HCT116 (cell line): ENCODE results near the gene FIBCD1. TPM values are rescaled to one million over a fixed set of nuclear protein-coding genes. Genes with fewer than 3 reads are reported as not detected.
"Not testable (repeated sequence)": the region's sequence is repeated elsewhere in the genome, so short reads cannot be mapped to it uniquely, and the experiment has no call there.

Experiments used
- ATAC-seq: fragments of 200-7000 bp; cut with Tn5 transposase; 2 replicates; pipeline ENCODE4 v1.9.1; 2020; ENCODE audit warnings: mild to moderate bottlenecking, moderate library complexity
- BruUV-seq: library from RNA; stranded (reverse); fragments of 400-500 nt; replicated peaks from 2 replicates; lab custom pipeline; 2021; lab: Mats Ljungman, UMichigan
- CTCF ChIA-PET: fragments of 300-600 bp; sonication (Branson Sonifier 250); formaldehyde crosslinking; loops from one replicate; lab custom pipeline; 2021; ENCODE audit warnings: antibody characterized with exemption; lab: Charles Lee
- POLR2A ChIA-PET: fragments of 300-600, 350-600 bp; sonication (Branson Sonifier 250); formaldehyde crosslinking; loops from one replicate; lab custom pipeline; 2021; ENCODE audit warnings: antibody characterized with exemption; lab: Charles Lee
- RAD21 ChIA-PET, 2 experiments: fragments of 300-600 bp; sonication (Branson Sonifier 250); formaldehyde crosslinking; loops; one replicate each; lab custom pipeline; 2023; ENCODE audit warnings: low total read pairs in 2 of 2; ENCODE audit not compliant: uncharacterized antibody in 2 of 2, unreplicated experiment in 2 of 2, low non-redundant PET in 1 of 2; lab: Charles Lee
- DNase-seq: peaks from one replicate; pipeline ENCODE4 v3.0.0-alpha.2; 2010; ENCODE audit warnings: low read depth, low spot score
- H2AFZ ChIP-seq: fragments of 200-600 bp; shearing (Covaris generic), sonication (generic); 2 replicates; pipeline ENCODE4 v1.6.1; 2017; ENCODE audit warnings: low read depth, mixed run types, mixed read lengths, antibody characterized with exemption, low read length; ENCODE audit not compliant: poor library complexity, severe bottlenecking
- H3K27ac ChIP-seq: 2 replicates; pipeline ENCODE4 v1.5.1; 2012; ENCODE audit warnings: low read depth, low read length
- H3K27me3 ChIP-seq: fragments of 200-600 bp; sonication (generic); 2 replicates; pipeline ENCODE4 v1.6.1; 2016; ENCODE audit warnings: mixed run types, low read length, mixed read lengths; ENCODE audit not compliant: insufficient read depth
- H3K36me3 ChIP-seq, 2 experiments: fragments of 200-500 bp in 1 of 2; fragments of 200-600 bp in 1 of 2; sonication (Bioruptor generic) in 1 of 2; sonication (generic) in 1 of 2; 2 replicates each; pipeline versions ENCODE4 v1.5.1 to v1.6.1; 2014 to 2016; ENCODE audit warnings: low read length in 2 of 2, inconsistent platforms in 1 of 2, mixed read lengths in 1 of 2, mixed run types in 1 of 2; ENCODE audit not compliant: insufficient read depth in 2 of 2, control insufficient read depth in 1 of 2
- H3K4me1 ChIP-seq, 2 experiments: fragments of 200-600 bp in 1 of 2; sonication (generic) in 1 of 2; 2 replicates each; pipeline versions ENCODE4 v1.5.1 to v1.6.1; 2012 to 2017; ENCODE audit warnings: low read length in 2 of 2, inconsistent platforms in 1 of 2, mild to moderate bottlenecking in 1 of 2, mixed read lengths in 1 of 2, mixed run types in 1 of 2, moderate library complexity in 1 of 2; ENCODE audit not compliant: insufficient read depth in 2 of 2, control insufficient read depth in 1 of 2
- H3K4me2 ChIP-seq: fragments of 200-600 bp; sonication (generic); 2 replicates; pipeline ENCODE4 v1.6.1; 2017; ENCODE audit warnings: mixed run types, low read length, mixed read lengths
- H3K4me3 ChIP-seq, 2 experiments: fragments of 200-600 bp in 1 of 2; sonication (generic) in 1 of 2; replicated peaks in 1 of 2; 2 replicates each; pipeline ENCODE4 v1.5.1; 2011 to 2016; ENCODE audit warnings: low read length in 2 of 2, control low read depth in 1 of 2, low read depth in 1 of 2, mild to moderate bottlenecking in 1 of 2, mixed read lengths in 1 of 2, mixed run types in 1 of 2
- H3K79me2 ChIP-seq: fragments of 200-600 bp; sonication (generic); 2 replicates; pipeline ENCODE4 v1.6.1; 2017; ENCODE audit warnings: mild to moderate bottlenecking, mixed run types, low read length, moderate library complexity, mixed read lengths; ENCODE audit not compliant: insufficient read depth
- H3K9ac ChIP-seq: fragments of 200-600 bp; sonication (generic); 2 replicates; pipeline ENCODE4 v1.6.1; 2016; ENCODE audit warnings: low read length, mixed read lengths
- H3K9me2 ChIP-seq: fragments of 200-600 bp; sonication (generic), shearing (Covaris generic); 2 replicates; pipeline ENCODE4 v1.6.1; 2017; ENCODE audit warnings: mixed run types, mild to moderate bottlenecking, moderate library complexity; ENCODE audit not compliant: insufficient read depth
- H3K9me3 ChIP-seq, 2 experiments: fragments of 200-500 bp in 1 of 2; fragments of 200-600 bp in 1 of 2; sonication (Bioruptor generic) in 1 of 2; sonication (generic) in 1 of 2; 2 replicates each; pipeline ENCODE4 v1.6.1; 2014 to 2017; ENCODE audit warnings: low read length in 2 of 2, mixed read lengths in 2 of 2, inconsistent platforms in 1 of 2, low read depth in 1 of 2, mild to moderate bottlenecking in 1 of 2, mixed run types in 1 of 2, moderate library complexity in 1 of 2; ENCODE audit not compliant: control insufficient read depth in 1 of 2, insufficient read depth in 1 of 2
- H4K20me1 ChIP-seq: fragments of 200-600 bp; sonication (generic), shearing (Covaris generic); 2 replicates; pipeline ENCODE4 v1.6.1; 2017; ENCODE audit warnings: mixed run types, mild to moderate bottlenecking, moderate library complexity; ENCODE audit not compliant: insufficient read depth
- CEBPB ChIP-seq: IDR thresholded peaks from 2 replicates; pipeline ENCODE4 v1.6.1; 2012; ENCODE audit warnings: low read depth
- EGR1 ChIP-seq: IDR thresholded peaks from 2 replicates; pipeline ENCODE4 v1.6.1; 2012; ENCODE audit warnings: low read depth
- EZH2phosphoT487 ChIP-seq: fragments of 200-600 bp; IDR thresholded peaks from 2 replicates; pipeline ENCODE4 v1.6.1; 2018; ENCODE audit warnings: antibody characterized with exemption, borderline replicate concordance
- FOSL1 ChIP-seq: IDR thresholded peaks from 2 replicates; pipeline ENCODE4 v1.6.1; 2012; ENCODE audit warnings: low read depth
- JUND ChIP-seq: IDR thresholded peaks from 2 replicates; pipeline ENCODE4 v1.6.1; 2012
- POLR2A ChIP-seq: IDR thresholded peaks from 2 replicates; pipeline ENCODE4 v1.7.0; 2011; ENCODE audit warnings: borderline replicate concordance; ENCODE audit not compliant: insufficient read depth, insufficient read length; ENCODE audit errors: extremely low read depth
- RAD21 ChIP-seq: IDR thresholded peaks from 2 replicates; pipeline ENCODE4 v1.6.1; 2012; ENCODE audit warnings: low read depth, mild to moderate bottlenecking
- SIN3A ChIP-seq: IDR thresholded peaks from 2 replicates; pipeline ENCODE4 v1.6.1; 2012; ENCODE audit warnings: low read depth
- SP1 ChIP-seq: IDR thresholded peaks from 2 replicates; pipeline ENCODE4 v1.6.1; 2012; ENCODE audit warnings: low read depth
- SRF ChIP-seq: IDR thresholded peaks from 2 replicates; pipeline ENCODE4 v1.6.1; 2012; ENCODE audit warnings: low read depth
- TCF7L2 ChIP-seq: IDR thresholded peaks from 2 replicates; pipeline ENCODE4 v1.7.0; 2011; ENCODE audit warnings: borderline replicate concordance, inconsistent platforms; ENCODE audit not compliant: insufficient read depth, insufficient read length; ENCODE audit errors: extremely low read depth
- YY1 ChIP-seq: IDR thresholded peaks from 2 replicates; pipeline ENCODE4 v1.6.1; 2011; ENCODE audit warnings: low read length, low read depth, moderate library complexity, mild to moderate bottlenecking; ENCODE audit not compliant: insufficient replicate concordance; ENCODE audit errors: extremely low read depth
- ZFX ChIP-seq: fragments of 450-650 bp; IDR thresholded peaks from 2 replicates; pipeline ENCODE4 v1.6.1; 2017
- intact Hi-C: fragments of 100-400 bp; cut with micrococcal nuclease; formaldehyde crosslinking; loops from 2 replicates; pipeline ENCODE4 v1.10.0; 2022
- total RNA-seq: library from RNA; stranded (reverse); gene quantifications from one replicate; pipeline ENCODE4 v1.2.1, GENCODE V29; 2021; ENCODE audit not compliant: unreplicated experiment
- TF ChIP-seq, protein P1 (sequence below): IDR thresholded peaks from 2 replicates; pipeline ENCODE4 v1.6.1; 2012; ENCODE audit warnings: low read depth
- TF ChIP-seq, protein P2 (sequence below): IDR thresholded peaks from 2 replicates; pipeline ENCODE4 v1.6.1; 2012
- TF ChIP-seq, protein P3 (sequence below): IDR thresholded peaks from 2 replicates; pipeline ENCODE4 v1.6.1; 2011; ENCODE audit warnings: mild to moderate bottlenecking, low read length, moderate library complexity; ENCODE audit not compliant: insufficient replicate concordance; ENCODE audit errors: extremely low read depth
- TF ChIP-seq, protein P4 (sequence below): IDR thresholded peaks from 2 replicates; pipeline ENCODE4 v1.6.1; 2012

FIBCD1 gene
- total RNA-seq, 1 experiment from 2014 or later, result 26.1 TPM

DNA sequence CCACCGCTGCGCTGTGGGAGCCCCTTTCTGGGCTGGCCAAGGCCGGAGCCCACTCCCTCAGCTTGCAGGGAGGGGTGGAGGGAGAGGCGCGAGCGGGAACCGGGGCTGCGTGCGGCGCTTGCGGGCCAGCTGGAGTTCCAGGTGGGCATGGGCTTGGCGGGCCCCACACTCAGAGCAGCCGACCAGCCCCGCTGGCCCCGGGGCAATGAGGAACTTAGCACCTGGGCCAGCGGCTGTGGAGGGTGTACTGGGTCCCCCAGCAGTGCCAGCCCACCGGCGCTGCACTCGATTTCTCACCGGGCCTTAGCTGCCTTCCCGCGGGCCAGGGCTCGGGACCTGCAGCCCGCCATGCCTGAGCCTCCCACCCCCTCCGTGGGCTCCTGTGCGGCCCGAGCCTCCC, 29.0 kb downstream of the FIBCD1 start:
- BruUV-seq, H2AFZ ChIP-seq, DNase-seq, H3K4me2 ChIP-seq, ATAC-seq, H3K4me1 ChIP-seq, H3K9ac ChIP-seq, POLR2A ChIA-PET, H3K79me2 ChIP-seq, H3K9me2 ChIP-seq, H3K27ac ChIP-seq, CTCF ChIA-PET, RAD21 ChIA-PET, H3K9me3 ChIP-seq, H3K4me3 ChIP-seq, H3K36me3 ChIP-seq, H4K20me1 ChIP-seq, intact Hi-C loops, H3K27me3 ChIP-seq: not testable (repeated sequence)

DNA sequence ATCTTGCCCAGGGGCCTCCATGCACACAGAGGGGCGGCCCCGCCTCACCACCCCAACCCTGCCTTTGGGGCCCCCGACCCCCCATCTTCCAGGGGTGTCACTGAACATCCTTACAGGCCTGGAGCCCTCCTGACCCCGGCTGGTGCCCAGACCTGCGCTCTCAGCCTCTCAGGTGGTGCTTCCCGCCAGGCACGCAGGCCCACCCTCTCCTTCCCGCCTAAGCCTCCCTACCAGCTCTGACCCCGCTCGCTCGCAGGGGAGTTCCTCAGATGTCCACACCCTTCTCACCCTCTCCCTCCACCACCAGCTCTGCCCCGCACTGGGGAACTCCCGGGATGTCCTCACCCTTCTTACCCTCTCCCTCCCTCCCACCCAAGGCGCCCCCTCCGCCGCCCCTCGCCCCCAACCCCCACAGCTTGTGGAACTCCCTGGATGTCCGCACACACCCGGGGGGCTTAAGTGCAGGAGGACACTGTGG, 30.1 kb downstream of the FIBCD1 start:
- no TSS peak for BruUV-seq
- CTCF ChIA-PET, result no interaction called here
- TF ChIP-seq SIN3A (no peak), EZH2phosphoT487 (no peak), JUND (no peak), TCF7L2 (no peak), POLR2A (no peak), FOSL1 (no peak), CEBPB (no peak), SP1 (no peak), YY1 (no peak), SRF (no peak), RAD21 (no peak), ZFX (no peak), EGR1 (no peak)
- TF ChIP-seq, protein P1, sequence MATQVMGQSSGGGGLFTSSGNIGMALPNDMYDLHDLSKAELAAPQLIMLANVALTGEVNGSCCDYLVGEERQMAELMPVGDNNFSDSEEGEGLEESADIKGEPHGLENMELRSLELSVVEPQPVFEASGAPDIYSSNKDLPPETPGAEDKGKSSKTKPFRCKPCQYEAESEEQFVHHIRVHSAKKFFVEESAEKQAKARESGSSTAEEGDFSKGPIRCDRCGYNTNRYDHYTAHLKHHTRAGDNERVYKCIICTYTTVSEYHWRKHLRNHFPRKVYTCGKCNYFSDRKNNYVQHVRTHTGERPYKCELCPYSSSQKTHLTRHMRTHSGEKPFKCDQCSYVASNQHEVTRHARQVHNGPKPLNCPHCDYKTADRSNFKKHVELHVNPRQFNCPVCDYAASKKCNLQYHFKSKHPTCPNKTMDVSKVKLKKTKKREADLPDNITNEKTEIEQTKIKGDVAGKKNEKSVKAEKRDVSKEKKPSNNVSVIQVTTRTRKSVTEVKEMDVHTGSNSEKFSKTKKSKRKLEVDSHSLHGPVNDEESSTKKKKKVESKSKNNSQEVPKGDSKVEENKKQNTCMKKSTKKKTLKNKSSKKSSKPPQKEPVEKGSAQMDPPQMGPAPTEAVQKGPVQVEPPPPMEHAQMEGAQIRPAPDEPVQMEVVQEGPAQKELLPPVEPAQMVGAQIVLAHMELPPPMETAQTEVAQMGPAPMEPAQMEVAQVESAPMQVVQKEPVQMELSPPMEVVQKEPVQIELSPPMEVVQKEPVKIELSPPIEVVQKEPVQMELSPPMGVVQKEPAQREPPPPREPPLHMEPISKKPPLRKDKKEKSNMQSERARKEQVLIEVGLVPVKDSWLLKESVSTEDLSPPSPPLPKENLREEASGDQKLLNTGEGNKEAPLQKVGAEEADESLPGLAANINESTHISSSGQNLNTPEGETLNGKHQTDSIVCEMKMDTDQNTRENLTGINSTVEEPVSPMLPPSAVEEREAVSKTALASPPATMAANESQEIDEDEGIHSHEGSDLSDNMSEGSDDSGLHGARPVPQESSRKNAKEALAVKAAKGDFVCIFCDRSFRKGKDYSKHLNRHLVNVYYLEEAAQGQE, result no peak
- TF ChIP-seq, protein P2, sequence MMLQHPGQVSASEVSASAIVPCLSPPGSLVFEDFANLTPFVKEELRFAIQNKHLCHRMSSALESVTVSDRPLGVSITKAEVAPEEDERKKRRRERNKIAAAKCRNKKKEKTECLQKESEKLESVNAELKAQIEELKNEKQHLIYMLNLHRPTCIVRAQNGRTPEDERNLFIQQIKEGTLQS, result no peak
- TF ChIP-seq, protein P3, sequence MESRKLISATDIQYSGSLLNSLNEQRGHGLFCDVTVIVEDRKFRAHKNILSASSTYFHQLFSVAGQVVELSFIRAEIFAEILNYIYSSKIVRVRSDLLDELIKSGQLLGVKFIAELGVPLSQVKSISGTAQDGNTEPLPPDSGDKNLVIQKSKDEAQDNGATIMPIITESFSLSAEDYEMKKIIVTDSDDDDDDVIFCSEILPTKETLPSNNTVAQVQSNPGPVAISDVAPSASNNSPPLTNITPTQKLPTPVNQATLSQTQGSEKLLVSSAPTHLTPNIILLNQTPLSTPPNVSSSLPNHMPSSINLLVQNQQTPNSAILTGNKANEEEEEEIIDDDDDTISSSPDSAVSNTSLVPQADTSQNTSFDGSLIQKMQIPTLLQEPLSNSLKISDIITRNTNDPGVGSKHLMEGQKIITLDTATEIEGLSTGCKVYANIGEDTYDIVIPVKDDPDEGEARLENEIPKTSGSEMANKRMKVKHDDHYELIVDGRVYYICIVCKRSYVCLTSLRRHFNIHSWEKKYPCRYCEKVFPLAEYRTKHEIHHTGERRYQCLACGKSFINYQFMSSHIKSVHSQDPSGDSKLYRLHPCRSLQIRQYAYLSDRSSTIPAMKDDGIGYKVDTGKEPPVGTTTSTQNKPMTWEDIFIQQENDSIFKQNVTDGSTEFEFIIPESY, result no peak
- TF ChIP-seq, protein P4, sequence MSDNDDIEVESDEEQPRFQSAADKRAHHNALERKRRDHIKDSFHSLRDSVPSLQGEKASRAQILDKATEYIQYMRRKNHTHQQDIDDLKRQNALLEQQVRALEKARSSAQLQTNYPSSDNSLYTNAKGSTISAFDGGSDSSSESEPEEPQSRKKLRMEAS, result no peak

More for the DNA sequence above, 30.1 kb downstream of the FIBCD1 start:
- H3K4me1 ChIP-seq, result no peaks in the 10 kb centered on the region
- POLR2A ChIA-PET, result no interaction called here
- no peak overlapping the region for H2AFZ ChIP-seq
- intact Hi-C loops, result no loop called here
- ATAC-seq, result no peak
- no peaks in the 10 kb centered on the region for H3K9me3 ChIP-seq
- no peaks in the 10 kb centered on the region for H3K79me2 ChIP-seq
- H3K4me2 ChIP-seq, result no peak overlapping the region
- no peaks in the 10 kb centered on the region for H3K9me2 ChIP-seq
- no peaks in the 10 kb centered on the region for H4K20me1 ChIP-seq
- H3K27me3 ChIP-seq, result no peaks in the 10 kb centered on the region
- no peak overlapping the region for H3K27ac ChIP-seq
- H3K36me3 ChIP-seq, result no peaks in the 10 kb centered on the region
- H3K9ac ChIP-seq, result no peak overlapping the region
- DNase-seq, result no peak
- H3K4me3 ChIP-seq, result no peak overlapping the region
- RAD21 ChIA-PET, result no interaction called here
